Naive B cell (primary cell): ENCODE measurements around the gene INO80. TPM values are rescaled to one million over a fixed set of nuclear protein-coding genes. Genes with fewer than 3 reads are reported as not detected.
A peak's percentile ranks its signal among the peaks of the same experiment; 100 is the strongest.

Source experiments
- ATAC-seq, 2 donors: fragments of 150-1000 bp; cut with Tn5 transposase; 2 replicates each; pipeline ENCODE4 v1.10.0; 2021; ENCODE audit warnings: low read depth in 2 of 2, mild to moderate bottlenecking in 2 of 2, moderate library complexity in 2 of 2
- DNase-seq: peaks from one replicate; pipeline ENCODE4 v3.0.0; 2022
- H3K27ac Mint-ChIP-seq, 6 donors: one replicate each; pipeline ENCODE4 v1.8.0; 2020 to 2022; ENCODE audit warnings: mild to moderate bottlenecking in 6 of 6, mixed read lengths in 6 of 6, moderate library complexity in 5 of 6, inconsistent platforms in 2 of 6
- H3K27me3 Mint-ChIP-seq, 3 donors: one replicate each; pipeline ENCODE4 v1.8.0; 2021 to 2022; ENCODE audit warnings: mixed read lengths in 3 of 3, mild to moderate bottlenecking in 1 of 3
- H3K36me3 Mint-ChIP-seq, 2 donors: one replicate each; pipeline ENCODE4 v1.8.0; 2020 to 2022; ENCODE audit warnings: mixed read lengths in 2 of 2, inconsistent platforms in 1 of 2, mild to moderate bottlenecking in 1 of 2
- H3K4me1 Mint-ChIP-seq, 3 donors: one replicate each; pipeline ENCODE4 v1.8.0; 2020 to 2022; ENCODE audit warnings: mixed read lengths in 3 of 3, inconsistent platforms in 1 of 3, mild to moderate bottlenecking in 1 of 3, moderate library complexity in 1 of 3
- H3K4me3 Mint-ChIP-seq, 8 donors: one replicate each; pipeline ENCODE4 v1.8.0; 2020 to 2022; ENCODE audit warnings: mild to moderate bottlenecking in 8 of 8, mixed read lengths in 8 of 8, moderate library complexity in 8 of 8, inconsistent platforms in 2 of 8
- H3K9me3 Mint-ChIP-seq, 7 donors: one replicate each; pipeline ENCODE4 v1.8.0; 2020 to 2022; ENCODE audit warnings: mixed read lengths in 7 of 7, mild to moderate bottlenecking in 5 of 7, inconsistent platforms in 2 of 7, moderate library complexity in 1 of 7
- polyA plus RNA-seq, 6 donors: library from polyadenylated mRNA; unstranded; fragments of 300-500 nt; fragmentation: Illumina TruSeq; gene quantifications; one replicate each; pipeline ENCODE4 v1.2.3, GENCODE V29; 2021; ENCODE audit warnings: low read depth in 6 of 6

The INO80 gene
- polyA plus RNA-seq, 6 donors from 2014 or later = 3.4 to 17.1 (median 7.5) TPM

- no peaks in the 10 kb centered on the region for H3K27me3 Mint-ChIP-seq
- ATAC-seq (no peak), DNase-seq (no peak)
- H3K4me3 Mint-ChIP-seq = peak overlapping the region; percentile 44 to 87 (median 75)
- peaks cover 36 to 42% (median 42%) of the 10 kb centered on the region in 3 donors for H3K4me1 Mint-ChIP-seq
- H3K36me3 Mint-ChIP-seq = no peaks in the 10 kb centered on the region
- peak overlapping the region in 5 of 6 donors; percentile 6 to 82 (median 23) for H3K27ac Mint-ChIP-seq
- no peaks in the 10 kb centered on the region for H3K9me3 Mint-ChIP-seq
Observed at GRCh38 chr15:40940296-40940801, 175.7 kb downstream of the INO80 start.

GRCh38 chr15:40938536-40938870 lies 177.6 kb downstream of the INO80 start:
- peak overlapping the region in 2 of 6 donors; percentile 1 to 46 for H3K27ac Mint-ChIP-seq
- H3K36me3 Mint-ChIP-seq = no peaks in the 10 kb centered on the region
- DNase-seq = no peak
- peaks cover 31 to 37% (median 34%) of the 10 kb centered on the region in 3 donors for H3K4me1 Mint-ChIP-seq
- no peaks in the 10 kb centered on the region for H3K9me3 Mint-ChIP-seq
- no peak for ATAC-seq
- H3K27me3 Mint-ChIP-seq = peaks cover 2 to 4% (median 3%) of the 10 kb centered on the region in 3 donors
- no peak overlapping the region for H3K4me3 Mint-ChIP-seq

DNA sequence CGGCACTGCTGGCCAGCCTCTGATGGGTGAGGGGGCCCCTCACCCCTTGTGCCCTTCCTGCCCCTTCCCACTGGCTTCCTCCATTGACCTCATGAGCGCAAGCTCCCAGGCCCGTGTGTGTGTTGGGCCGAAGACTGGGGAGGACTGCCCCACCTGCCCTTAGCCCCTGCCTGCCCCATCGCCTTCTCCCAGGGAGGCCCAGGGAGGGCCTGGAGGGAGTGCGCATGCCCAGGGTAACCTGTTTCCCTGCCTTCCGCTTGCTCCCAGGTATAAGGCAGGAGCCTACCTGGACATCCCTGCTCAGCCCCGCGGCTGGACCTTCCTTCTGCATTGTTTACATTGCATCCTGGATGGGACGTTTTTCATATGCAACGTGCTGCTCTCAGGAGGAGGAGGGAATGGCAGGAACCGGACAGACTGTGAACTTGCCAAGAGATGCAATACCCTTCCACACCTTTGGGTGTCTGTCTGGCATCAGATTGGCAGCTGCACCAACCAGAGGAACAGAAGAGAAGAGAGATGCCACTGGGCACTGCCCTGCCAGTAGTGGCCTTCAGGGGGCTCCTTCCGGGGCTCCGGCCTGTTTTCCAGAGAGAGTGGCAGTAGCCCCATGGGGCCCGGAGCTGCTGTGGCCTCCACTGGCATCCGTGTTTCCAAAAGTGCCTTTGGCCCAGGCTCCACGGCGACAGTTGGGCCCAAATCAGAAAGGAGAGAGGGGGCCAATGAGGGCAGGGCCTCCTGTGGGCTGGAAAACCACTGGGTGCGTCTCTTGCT lies 178.1 kb downstream of the INO80 start:
- Mint-ChIP-seq H3K4me3 (peak overlapping the region in 1 of 8 donors; percentile 44), H3K36me3 (no peaks in the 10 kb centered on the region), H3K27me3 (peaks cover 7 to 10% (median 8%) of the 10 kb centered on the region in 3 donors), H3K27ac (peak overlapping the region in 2 of 6 donors; percentile 1 to 46), H3K4me1 (peaks cover 25 to 33% (median 31%) of the 10 kb centered on the region in 3 donors), H3K9me3 (no peaks in the 10 kb centered on the region)
- DNase-seq (no peak), ATAC-seq (no peak)

DNA sequence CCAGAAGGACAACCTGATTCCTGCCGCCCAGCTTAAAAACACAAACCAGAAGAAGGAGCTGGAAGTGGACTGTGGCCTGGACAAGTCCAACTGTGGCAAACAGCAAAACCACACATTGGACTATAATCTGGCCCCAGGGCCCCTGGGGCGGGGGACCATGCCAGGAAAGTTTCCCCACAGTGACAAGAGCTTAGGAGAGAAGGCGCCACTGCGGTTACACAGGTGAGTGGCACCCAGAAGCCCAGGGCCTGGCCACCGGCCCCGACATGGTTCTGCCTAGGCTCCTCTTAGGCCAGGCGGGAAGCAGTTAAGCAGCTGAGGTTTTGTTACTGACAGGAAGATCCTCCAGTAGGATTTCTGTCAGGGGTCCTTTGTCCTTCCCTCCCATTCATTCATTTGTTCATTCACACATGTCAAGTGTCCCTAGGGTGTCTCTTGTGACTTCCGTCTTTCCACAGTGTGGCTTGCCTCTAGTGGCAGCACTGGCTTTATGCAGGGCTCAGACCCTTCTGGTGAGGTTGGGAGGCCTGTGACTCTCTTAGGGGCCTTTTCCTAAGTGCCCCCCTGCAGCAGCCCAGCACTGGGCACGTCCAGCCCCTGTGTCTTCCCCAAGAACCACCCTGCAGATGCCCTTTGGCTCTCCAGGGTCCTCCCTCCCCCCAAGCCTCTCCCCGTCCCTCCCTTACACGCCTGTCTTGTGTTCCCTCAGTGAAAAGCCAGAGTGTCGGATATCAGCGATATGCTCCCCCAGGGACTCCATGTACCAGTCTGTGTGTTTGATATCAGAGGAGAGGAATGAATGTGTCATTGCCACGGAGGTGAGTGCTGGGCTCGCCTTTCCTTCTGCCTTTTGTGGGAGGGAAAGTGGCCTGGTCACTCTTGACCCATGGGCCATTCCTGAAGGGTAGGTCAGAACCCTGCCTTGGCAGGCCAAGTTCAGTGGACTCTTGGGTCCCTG lies 179.1 kb downstream of the INO80 start:
- peak; percentile 16 to 20 for ATAC-seq
- no peak for DNase-seq
- Mint-ChIP-seq H3K9me3 (no peaks in the 10 kb centered on the region), H3K4me1 (peaks cover 22 to 26% (median 25%) of the 10 kb centered on the region in 3 donors), H3K27ac (peak overlapping the region in 1 of 6 donors; percentile 15), H3K4me3 (no peak overlapping the region), H3K27me3 (peaks cover 13 to 20% (median 17%) of the 10 kb centered on the region in 3 donors), H3K36me3 (no peaks in the 10 kb centered on the region)

- Mint-ChIP-seq H3K27ac (no peak overlapping the region), H3K27me3 (peaks cover 20 to 27% (median 24%) of the 10 kb centered on the region in 3 donors), H3K9me3 (no peaks in the 10 kb centered on the region), H3K4me3 (no peak overlapping the region), H3K36me3 (no peaks in the 10 kb centered on the region), H3K4me1 (peaks cover 23 to 30% (median 24%) of the 10 kb centered on the region in 3 donors)
- DNase-seq = no peak
- ATAC-seq = no peak
Observed at GRCh38 chr15:40936234-40936708, 179.8 kb downstream of the INO80 start.

GRCh38 chr15:40934457-40934856 lies 181.6 kb downstream of the INO80 start:
- Mint-ChIP-seq H3K27ac (no peak overlapping the region), H3K4me3 (peak overlapping the region in 1 of 8 donors; percentile 35), H3K9me3 (peaks cover 0 to 2% (median 0%) of the 10 kb centered on the region in 7 donors), H3K4me1 (peaks cover 26 to 30% (median 27%) of the 10 kb centered on the region in 3 donors), H3K36me3 (peaks cover 0 to 8% of the 10 kb centered on the region in 2 donors), H3K27me3 (peaks cover 34 to 43% (median 41%) of the 10 kb centered on the region in 3 donors)
- DNase-seq (no peak), ATAC-seq (no peak)

DNA sequence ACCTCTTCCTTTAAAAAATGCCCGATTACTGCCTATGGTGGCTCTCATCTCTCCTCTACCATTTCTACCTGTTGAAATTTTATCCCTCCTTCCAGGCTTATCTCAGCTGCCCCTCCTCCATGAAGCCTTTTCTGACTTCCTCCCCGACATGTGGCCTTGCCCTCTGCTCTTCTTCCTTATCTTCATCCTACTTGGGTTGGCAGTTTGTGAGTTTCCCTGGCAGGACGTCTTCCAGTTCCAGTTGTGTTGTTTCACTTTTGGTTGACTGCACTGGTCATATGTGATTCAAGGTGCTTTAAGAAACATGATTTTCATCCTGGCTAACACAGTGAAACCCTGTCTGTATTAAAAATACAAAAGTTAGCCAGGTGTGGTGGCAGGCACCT lies 182.6 kb downstream of the INO80 start:
- Mint-ChIP-seq H3K27ac (no peak overlapping the region), H3K36me3 (peaks cover 0 to 8% of the 10 kb centered on the region in 2 donors), H3K27me3 (peaks cover 42 to 52% (median 51%) of the 10 kb centered on the region in 3 donors), H3K4me3 (peak overlapping the region in 1 of 8 donors; percentile 3), H3K4me1 (peaks cover 31 to 36% (median 33%) of the 10 kb centered on the region in 3 donors), H3K9me3 (peaks cover 0 to 2% (median 0%) of the 10 kb centered on the region in 7 donors)
- DNase-seq (no peak), ATAC-seq (no peak)

- Mint-ChIP-seq H3K27me3 (peaks cover 43 to 53% (median 53%) of the 10 kb centered on the region in 3 donors), H3K9me3 (peaks cover 0 to 2% (median 0%) of the 10 kb centered on the region in 7 donors), H3K27ac (no peak overlapping the region)
Observed at GRCh38 chr15:40932649-40933516, 183.2 kb downstream of the INO80 start.

GRCh38 chr15:40932156-40932555 lies 183.9 kb downstream of the INO80 start:
- H3K4me1 Mint-ChIP-seq = peaks cover 33 to 44% (median 33%) of the 10 kb centered on the region in 3 donors
- H3K27me3 Mint-ChIP-seq = peaks cover 46 to 57% (median 57%) of the 10 kb centered on the region in 3 donors
- no peak overlapping the region for H3K4me3 Mint-ChIP-seq
- peaks cover 0 to 2% (median 0%) of the 10 kb centered on the region in 7 donors for H3K9me3 Mint-ChIP-seq
- H3K27ac Mint-ChIP-seq = no peak overlapping the region
- ATAC-seq = no peak
- DNase-seq = no peak
- peaks cover 0 to 8% of the 10 kb centered on the region in 2 donors for H3K36me3 Mint-ChIP-seq

More at GRCh38 chr15:40932649-40933516, 183.2 kb downstream of the INO80 start:
- Mint-ChIP-seq H3K4me1 (peaks cover 31 to 40% (median 32%) of the 10 kb centered on the region in 3 donors), H3K36me3 (peaks cover 0 to 8% of the 10 kb centered on the region in 2 donors), H3K4me3 (no peak overlapping the region)
- DNase-seq (no peak), ATAC-seq (no peak)

- H3K27ac Mint-ChIP-seq = no peak overlapping the region
- H3K36me3 Mint-ChIP-seq = peaks cover 0 to 8% of the 10 kb centered on the region in 2 donors
- peaks cover 36 to 48% (median 40%) of the 10 kb centered on the region in 3 donors for H3K4me1 Mint-ChIP-seq
- ATAC-seq = no peak
- H3K9me3 Mint-ChIP-seq = peaks cover 0 to 2% (median 0%) of the 10 kb centered on the region in 7 donors
- no peak for DNase-seq
- H3K27me3 Mint-ChIP-seq = peaks cover 52 to 64% (median 63%) of the 10 kb centered on the region in 3 donors
- H3K4me3 Mint-ChIP-seq = peak overlapping the region; percentile 76 to 93 (median 87)
Observed at GRCh38 chr15:40931300-40932142, 184.6 kb downstream of the INO80 start.

DNA sequence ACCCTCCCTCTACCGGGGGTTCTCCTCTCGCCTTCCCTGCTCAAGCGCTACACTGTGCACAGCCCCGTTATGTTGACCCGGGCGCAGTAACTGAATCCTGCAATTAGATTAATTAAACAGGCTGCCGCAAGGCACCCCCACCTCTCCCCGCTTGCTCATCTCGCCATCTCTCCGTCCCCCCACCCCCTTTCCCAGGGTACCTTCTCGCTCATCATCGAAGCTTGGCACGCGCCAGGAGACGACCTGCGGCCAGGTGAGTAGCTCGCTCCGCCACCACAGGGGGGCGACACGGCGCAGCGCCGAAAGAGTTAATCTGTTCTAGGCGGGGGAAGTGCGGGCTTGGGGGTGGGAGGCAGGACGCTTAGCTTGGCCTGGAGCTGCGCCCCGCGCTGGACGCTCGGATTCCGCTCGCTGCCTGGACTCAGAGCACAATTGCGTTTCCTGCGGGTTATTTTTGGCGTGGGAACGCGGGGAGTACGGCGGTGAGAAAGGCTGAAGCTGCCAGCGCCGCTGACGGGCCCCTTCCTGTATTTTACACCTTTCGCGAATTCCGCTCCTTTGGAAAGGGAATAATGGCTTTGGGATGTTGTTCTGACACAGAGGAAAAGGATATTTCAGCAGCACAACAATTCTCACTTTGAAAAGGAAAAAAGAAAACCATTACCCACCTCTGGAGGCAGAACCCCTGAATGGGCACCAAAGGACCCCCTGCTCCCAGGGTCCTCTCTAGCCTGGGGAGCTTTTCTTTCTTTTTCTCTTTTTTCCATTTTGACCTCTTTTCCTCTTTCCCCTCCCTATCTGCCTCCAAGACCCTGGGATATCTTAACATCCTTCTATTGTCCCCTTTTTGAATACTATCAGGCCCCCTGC lies 185.4 kb downstream of the INO80 start:
- Mint-ChIP-seq H3K4me3 (peak overlapping the region; percentile 76 to 93 (median 88)), H3K27ac (peak overlapping the region in 3 of 6 donors; percentile 58 to 92 (median 67)), H3K9me3 (peaks cover 0 to 2% (median 0%) of the 10 kb centered on the region in 7 donors), H3K36me3 (peaks cover 0 to 8% of the 10 kb centered on the region in 2 donors), H3K4me1 (peaks cover 41 to 56% (median 43%) of the 10 kb centered on the region in 3 donors), H3K27me3 (peaks cover 56 to 71% (median 71%) of the 10 kb centered on the region in 3 donors)
- ATAC-seq = peak; percentile 30 to 35
- no peak for DNase-seq
